DMS 273 treated with DMSO at 0.1 percent for 48 hours (cell line): ENCODE data around the gene SUGCT.
A peak's percentile ranks its signal among the peaks of the same experiment; 100 is the strongest.

Source experiments
- DNase-seq: peaks from one replicate; lab custom pipeline; 2025; lab: John Stamatoyannopoulos, UW

The SUGCT gene

GRCh38 chr7:40874756-40875155 is 740.0 kb downstream of the SUGCT start:
- DNase-seq: peak; percentile 51

GRCh38 chr7:40876601-40877000 is 741.8 kb downstream of the SUGCT start:
- DNase-seq: no peak

- no peak for DNase-seq
Observed at GRCh38 chr7:40879941-40880543, 745.2 kb downstream of the SUGCT start.

GRCh38 chr7:40880581-40880980 is 745.8 kb downstream of the SUGCT start:
- DNase-seq: no peak

GRCh38 chr7:40881405-40881926 is 746.7 kb downstream of the SUGCT start:
- DNase-seq: no peak

DNA sequence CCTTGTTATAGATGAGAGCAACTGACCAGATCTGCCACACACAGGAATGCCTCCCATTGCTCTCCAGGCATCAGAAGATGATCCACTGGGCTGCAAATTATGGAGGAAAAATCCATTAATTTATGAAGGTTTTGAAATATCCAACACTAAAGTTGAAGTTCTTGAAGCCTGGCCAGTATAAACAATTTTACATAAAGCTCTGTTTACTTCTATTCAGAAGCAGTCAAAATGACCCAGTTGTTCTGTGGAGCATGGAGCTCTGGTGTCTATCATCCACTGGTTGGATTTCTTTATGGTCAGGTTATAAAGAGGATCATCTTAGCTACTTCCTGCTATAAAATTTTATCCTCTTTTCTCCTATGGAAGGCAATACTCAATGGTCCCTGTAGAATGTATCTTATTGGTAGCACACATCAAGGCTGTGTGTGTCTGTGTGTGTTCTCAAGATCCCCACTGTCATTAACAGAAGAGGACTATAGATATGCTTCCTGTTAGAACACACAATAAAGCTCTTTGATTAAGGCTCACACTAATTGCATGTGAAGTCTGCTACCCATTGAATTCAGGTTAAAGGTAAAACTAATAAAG is 747.4 kb downstream of the SUGCT start:
- DNase-seq: no peak

- no peak for DNase-seq
Observed at GRCh38 chr7:40883826-40884225, 749.0 kb downstream of the SUGCT start.

DNA sequence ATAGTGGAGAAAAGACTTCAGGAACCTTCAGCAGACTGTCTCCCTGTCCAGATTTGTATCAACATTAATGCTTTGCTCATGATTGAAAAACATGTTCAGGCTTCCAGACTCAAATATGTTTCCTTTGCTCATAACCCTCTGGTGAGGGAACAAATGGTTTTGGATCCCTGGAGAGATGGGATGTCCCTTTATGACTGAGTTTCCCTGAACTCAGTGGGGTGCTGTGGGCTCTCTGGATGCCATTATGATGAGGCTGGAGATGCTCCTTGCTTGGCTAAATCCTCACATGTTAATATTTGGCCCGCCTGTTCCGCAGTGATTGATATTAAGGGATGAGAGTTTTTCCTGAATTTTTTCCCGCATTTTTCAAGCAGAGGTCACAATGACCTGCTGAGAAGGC is 749.4 kb downstream of the SUGCT start:
- no peak for DNase-seq

DNA sequence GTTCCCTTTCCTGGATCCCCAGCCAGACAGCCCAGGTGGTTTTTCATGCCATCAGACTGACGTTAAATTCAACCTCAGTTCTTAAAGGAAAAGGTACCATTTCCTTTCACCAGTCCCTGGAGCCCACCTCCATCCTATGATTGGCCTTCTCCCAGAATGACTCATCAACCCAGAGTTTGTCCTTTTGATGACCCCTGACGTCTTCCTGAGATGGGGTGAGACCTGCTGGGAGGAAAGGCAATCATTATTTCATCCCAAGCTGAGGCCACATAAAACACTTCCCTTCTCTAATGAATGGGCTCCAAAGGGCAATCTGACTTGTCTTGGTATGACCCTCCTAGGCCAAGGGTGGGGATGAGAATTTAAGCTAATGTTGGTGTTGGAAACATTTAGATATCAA is 750.7 kb downstream of the SUGCT start:
- DNase-seq: no peak

DNA sequence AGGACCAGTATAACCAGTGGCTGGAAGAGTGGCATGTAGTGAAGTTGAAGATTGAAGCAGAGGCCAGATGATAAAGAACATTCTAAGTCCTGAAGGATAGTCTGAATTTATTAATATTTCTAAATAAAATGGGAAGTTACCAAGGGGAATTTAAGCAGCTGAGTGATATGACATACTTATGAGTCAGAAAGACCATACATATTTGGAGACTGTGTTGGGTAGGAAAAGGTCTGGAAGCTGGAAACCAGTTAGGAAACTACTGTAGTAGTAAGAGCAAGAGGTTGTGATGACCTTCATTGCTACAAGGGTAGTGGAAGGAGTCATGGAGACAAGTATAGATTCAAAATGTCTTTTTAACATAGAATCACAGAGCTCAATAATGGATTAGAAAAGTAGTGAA is 752.3 kb downstream of the SUGCT start:
- no peak for DNase-seq

DNA sequence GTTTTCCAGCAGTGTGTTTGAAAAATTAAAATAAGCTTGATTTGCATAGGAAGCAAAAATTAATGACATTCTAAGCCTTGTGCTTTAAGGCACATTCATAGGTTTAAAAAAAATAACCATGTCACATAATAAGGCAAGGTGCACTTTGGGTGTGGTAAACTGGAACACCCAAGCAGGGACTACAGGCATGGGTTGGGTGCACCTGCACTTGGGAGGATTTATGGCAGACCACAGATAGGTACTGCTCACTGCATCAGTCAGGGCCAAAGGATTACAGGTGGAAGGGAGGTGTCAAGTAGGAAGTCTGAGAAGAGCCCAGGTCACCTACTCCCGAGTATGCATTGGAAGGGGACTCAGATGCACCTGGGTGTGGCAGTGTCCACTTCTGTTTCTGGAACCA is 753.7 kb downstream of the SUGCT start:
- no peak for DNase-seq

GRCh38 chr7:40889099-40889498 is 754.3 kb downstream of the SUGCT start:
- no peak for DNase-seq

- no peak for DNase-seq
Observed at GRCh38 chr7:40889539-40889938, 754.7 kb downstream of the SUGCT start.

GRCh38 chr7:40890088-40890692 is 755.4 kb downstream of the SUGCT start:
- no peak for DNase-seq

- no peak for DNase-seq
Observed at GRCh38 chr7:40891232-40891631, 756.4 kb downstream of the SUGCT start.

DNA sequence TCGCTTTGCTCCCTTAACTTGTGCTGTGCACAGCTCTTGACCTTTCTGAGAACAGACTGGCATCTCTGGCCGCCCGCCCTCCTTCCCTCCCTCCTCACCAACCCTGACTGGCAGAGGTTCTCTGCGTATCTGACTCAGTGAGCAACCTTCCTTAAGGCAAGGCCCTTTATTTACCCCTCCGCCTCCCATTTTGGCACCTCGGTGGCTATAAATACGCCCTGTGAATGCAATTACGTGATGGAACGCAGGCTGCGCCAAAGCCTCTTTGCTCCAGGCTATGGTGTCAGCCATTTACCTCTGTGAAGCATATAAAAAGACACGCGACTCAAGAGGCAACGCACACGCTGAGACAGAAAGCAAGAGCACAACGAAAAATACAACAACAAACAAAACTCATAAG is 764.3 kb downstream of the SUGCT start:
- no peak for DNase-seq

GRCh38 chr7:40899636-40900507 is 765.1 kb downstream of the SUGCT start:
- no peak for DNase-seq

GRCh38 chr7:40903872-40904271 is 769.1 kb downstream of the SUGCT start:
- DNase-seq: no peak

- no peak for DNase-seq
Observed at GRCh38 chr7:40907286-40907685, 772.5 kb downstream of the SUGCT start.

GRCh38 chr7:40909346-40909980 is 774.7 kb downstream of the SUGCT start:
- no peak for DNase-seq
